ENCODE data around the gene DLAT. TPM values are rescaled to one million over a fixed set of nuclear protein-coding genes. Genes with fewer than 3 reads are reported as not detected.
A peak's percentile ranks its signal among the peaks of the same experiment; 100 is the strongest.

The DLAT gene
- total RNA-seq, 2 donors from 2014 or later, result 19.9 to 21.2 TPM

DNA sequence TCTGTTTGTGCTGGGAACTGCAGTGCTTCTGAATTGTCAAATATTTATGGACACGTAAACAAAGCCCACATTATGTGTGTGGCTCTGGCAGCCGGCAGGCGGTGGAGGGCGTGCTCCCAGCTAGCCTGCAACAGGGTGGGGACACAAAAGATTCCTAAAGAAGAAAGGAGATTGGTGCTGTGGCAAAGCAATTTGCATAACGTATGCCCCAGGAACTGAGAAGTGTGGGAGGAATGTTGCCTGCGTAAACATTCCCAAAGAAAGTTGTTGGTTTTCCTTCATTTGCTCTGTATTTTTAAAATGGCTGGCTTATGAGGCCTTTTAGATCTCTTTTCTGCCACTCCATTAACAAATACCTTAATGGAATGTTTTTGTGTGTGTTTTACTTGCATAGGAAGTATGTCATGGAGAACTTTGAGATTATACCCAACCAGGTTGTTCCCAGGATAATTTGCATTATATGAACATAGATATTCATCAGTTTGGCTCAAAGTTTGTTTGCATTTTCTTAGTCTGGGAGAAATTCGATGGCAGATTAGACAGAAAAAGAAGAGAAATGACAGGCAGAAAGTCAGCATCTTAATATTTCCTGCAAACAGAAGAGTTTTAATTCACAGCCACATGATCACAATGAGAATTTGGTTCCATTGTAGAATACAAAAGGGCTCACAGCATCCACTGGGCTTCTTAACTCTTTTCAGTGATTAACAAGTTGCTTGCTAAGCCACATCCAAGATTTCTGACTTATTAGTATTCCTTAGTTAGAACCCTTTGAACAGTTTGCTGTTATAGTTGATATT is 41.8 kb upstream of the DLAT start:
- TF ChIP-seq, protein P1, sequence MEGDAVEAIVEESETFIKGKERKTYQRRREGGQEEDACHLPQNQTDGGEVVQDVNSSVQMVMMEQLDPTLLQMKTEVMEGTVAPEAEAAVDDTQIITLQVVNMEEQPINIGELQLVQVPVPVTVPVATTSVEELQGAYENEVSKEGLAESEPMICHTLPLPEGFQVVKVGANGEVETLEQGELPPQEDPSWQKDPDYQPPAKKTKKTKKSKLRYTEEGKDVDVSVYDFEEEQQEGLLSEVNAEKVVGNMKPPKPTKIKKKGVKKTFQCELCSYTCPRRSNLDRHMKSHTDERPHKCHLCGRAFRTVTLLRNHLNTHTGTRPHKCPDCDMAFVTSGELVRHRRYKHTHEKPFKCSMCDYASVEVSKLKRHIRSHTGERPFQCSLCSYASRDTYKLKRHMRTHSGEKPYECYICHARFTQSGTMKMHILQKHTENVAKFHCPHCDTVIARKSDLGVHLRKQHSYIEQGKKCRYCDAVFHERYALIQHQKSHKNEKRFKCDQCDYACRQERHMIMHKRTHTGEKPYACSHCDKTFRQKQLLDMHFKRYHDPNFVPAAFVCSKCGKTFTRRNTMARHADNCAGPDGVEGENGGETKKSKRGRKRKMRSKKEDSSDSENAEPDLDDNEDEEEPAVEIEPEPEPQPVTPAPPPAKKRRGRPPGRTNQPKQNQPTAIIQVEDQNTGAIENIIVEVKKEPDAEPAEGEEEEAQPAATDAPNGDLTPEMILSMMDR (IDR thresholded peaks at IDR 0.05), result peak in 2 of 4 experiments; percentile 11 to 36
- peak; percentile 75 for TF ChIP-seq POLR2AphosphoS5 (IDR thresholded peaks at IDR 0.05)
- no peak for TF ChIP-seq POLR2A (IDR thresholded peaks at IDR 0.05)
- H3K4me3 ChIP-seq, result peak overlapping the region; percentile 17 to 28
- peak; percentile 60 for DNase-seq (ENCODE audit: low spot score)
- no peaks in the 10 kb centered on the region for H3K27me3 ChIP-seq (replicated peaks; ENCODE audit: insufficient read depth)
- intact Hi-C loops (cut with DNase I), result loop anchor here (2.0 kb wide), 2 partner anchors 53 to 105 kb away; partner anchors contain the start of genes CFAP68 and FDXACB1
- no peaks in the 10 kb centered on the region for H3K4me1 ChIP-seq (replicated peaks)
- no peaks in the 10 kb centered on the region for H3K36me3 ChIP-seq
- no peaks in the 10 kb centered on the region for H3K9me3 ChIP-seq
- 30% methylated on average over 7 of the region's 7 CpGs for WGBS
- H3K27ac ChIP-seq, result peak overlapping the region; percentile 84 to 85

DNA sequence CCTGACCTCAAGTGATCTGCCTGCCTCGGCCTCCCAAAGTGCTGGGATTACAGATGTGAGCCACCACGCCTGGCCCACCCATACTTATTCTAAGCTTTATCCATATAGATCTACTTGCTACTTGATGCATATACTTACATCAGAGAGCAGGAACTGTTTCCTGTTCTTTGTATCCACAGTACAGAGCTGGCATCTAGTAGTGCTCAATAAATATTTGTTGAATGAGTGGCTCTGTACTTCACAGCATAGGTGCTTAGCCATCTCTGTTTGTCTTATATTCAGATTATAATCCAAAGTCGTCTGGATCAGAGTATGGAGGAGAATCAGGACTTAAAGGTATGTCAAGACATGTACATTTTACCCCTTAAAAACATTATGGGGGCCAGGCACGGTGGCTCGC is 38.6 kb upstream of the DLAT start:
- no peaks in the 10 kb centered on the region for H3K4me1 ChIP-seq (replicated peaks)
- intact Hi-C loops (cut with DNase I), result no loop called here
- no peaks in the 10 kb centered on the region for H3K27me3 ChIP-seq (replicated peaks; ENCODE audit: insufficient read depth)
- H3K4me3 ChIP-seq, result no peak overlapping the region
- H3K27ac ChIP-seq, result peak overlapping the region; percentile 39 to 75
- no peaks in the 10 kb centered on the region for H3K9me3 ChIP-seq
- TF ChIP-seq POLR2A (IDR thresholded peaks at IDR 0.05) (no peak), POLR2AphosphoS5 (IDR thresholded peaks at IDR 0.05) (no peak)
- TF ChIP-seq, protein P1 (IDR thresholded peaks at IDR 0.05), result no peak
- H3K36me3 ChIP-seq, result peaks cover 0 to 4% of the 10 kb centered on the region in 2 donors
- DNase-seq (ENCODE audit: low spot score), result no peak
- 81% methylated on average over 5 of the region's 5 CpGs for WGBS

DNA sequence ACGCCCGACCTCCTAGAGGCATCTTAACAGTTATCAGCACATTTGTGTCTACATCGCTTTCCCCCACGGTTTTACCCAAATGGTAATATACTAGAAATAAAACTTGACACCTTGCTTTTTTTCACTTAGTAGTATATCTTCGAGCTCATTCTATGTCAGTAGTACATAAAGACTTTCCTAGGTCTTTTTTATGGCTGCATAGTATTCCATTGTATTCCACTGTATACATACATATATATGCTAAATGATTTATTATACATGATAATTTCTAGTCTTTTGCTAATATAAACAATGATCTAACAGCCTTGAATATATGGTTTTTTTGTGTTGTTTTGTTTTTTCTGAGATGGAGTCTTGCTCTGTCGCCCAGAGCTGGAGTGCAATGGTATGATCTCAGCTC is 34.8 kb upstream of the DLAT start:
- Histone ChIP-seq H3K4me1 (replicated peaks) (no peaks in the 10 kb centered on the region), H3K27ac (no peak overlapping the region), H3K4me3 (no peak overlapping the region), H3K9me3 (no peaks in the 10 kb centered on the region), H3K36me3 (peaks cover 6 to 14% of the 10 kb centered on the region in 2 donors), H3K27me3 (replicated peaks; ENCODE audit: insufficient read depth) (no peaks in the 10 kb centered on the region)
- 99% methylated on average over 6 of the region's 6 CpGs for WGBS
- TF ChIP-seq, protein P1 (IDR thresholded peaks at IDR 0.05), result no peak
- no peak for TF ChIP-seq POLR2AphosphoS5 (IDR thresholded peaks at IDR 0.05)
- no peak for TF ChIP-seq POLR2A (IDR thresholded peaks at IDR 0.05)
- intact Hi-C loops (cut with DNase I), result no loop called here
- DNase-seq (ENCODE audit: low spot score), result no peak

DNA sequence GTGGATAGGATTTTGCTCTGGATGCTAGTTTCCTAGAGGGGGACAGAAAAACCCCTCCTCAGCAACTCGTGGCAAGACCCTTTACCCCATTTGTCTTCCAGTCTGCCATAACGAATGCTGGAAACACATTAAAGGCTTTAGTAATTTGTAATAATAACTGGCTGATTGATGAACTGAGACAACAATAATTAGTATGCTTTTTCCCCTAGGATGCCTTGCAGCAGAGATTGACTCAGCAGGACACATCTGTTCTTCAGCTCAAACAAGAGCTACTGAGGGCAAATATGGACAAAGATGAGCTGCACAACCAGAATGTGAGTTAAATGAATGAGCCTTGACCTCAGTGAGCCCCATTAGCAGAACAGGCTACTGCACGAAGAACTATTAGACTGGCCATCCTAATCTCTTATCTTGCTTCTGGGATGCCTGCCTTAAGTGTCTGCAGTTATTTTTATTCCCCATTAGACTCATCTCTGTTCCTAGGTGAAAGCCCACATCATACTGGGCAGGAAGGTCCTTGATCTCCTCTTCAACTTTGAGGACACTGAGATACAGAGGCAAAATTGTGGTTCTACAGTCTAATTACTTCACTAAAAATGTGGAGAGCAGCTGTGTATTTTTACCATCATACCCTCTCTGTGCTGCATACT is 32.9 kb upstream of the DLAT start:
- no peak for DNase-seq (ENCODE audit: low spot score)
- Histone ChIP-seq H3K9me3 (no peaks in the 10 kb centered on the region), H3K27ac (no peak overlapping the region), H3K36me3 (peaks cover 14 to 16% of the 10 kb centered on the region in 2 donors), H3K4me3 (no peak overlapping the region), H3K4me1 (replicated peaks) (no peaks in the 10 kb centered on the region), H3K27me3 (replicated peaks; ENCODE audit: insufficient read depth) (no peaks in the 10 kb centered on the region)
- intact Hi-C loops (cut with DNase I), result no loop called here
- WGBS, result 81% methylated on average over 3 of the region's 3 CpGs
- TF ChIP-seq POLR2AphosphoS5 (IDR thresholded peaks at IDR 0.05), result no peak
- TF ChIP-seq, protein P1 (IDR thresholded peaks at IDR 0.05), result no peak
- TF ChIP-seq POLR2A (IDR thresholded peaks at IDR 0.05), result no peak
